CD14-positive monocyte (primary cell): Measurements from ENCODE around the gene GPR139. TPM values are rescaled to one million over a fixed set of nuclear protein-coding genes. Genes with fewer than 3 reads are reported as not detected.

Experiments used
- DNase-seq, 3 donors: peaks; one replicate each; pipeline ENCODE4 v3.0.0-alpha.2; 2011 to 2022
- H2AFZ ChIP-seq: 2 replicates; pipeline ENCODE4 v1.6.0; 2012; ENCODE audit warnings: mild to moderate bottlenecking, low read depth, low read length, inconsistent platforms; ENCODE audit not compliant: insufficient read depth, poor library complexity, severe bottlenecking
- H3K27ac ChIP-seq, 2 donors: 1 replicate in 1 of 2; 2 replicates in 1 of 2; pipeline ENCODE4 v1.5.1; 2012 to 2013; ENCODE audit warnings: low read length in 2 of 2, control low read depth in 1 of 2, inconsistent platforms in 1 of 2, low read depth in 1 of 2, mild to moderate bottlenecking in 1 of 2
- H3K27me3 ChIP-seq, 2 donors: one replicate each; pipeline versions ENCODE4 v1.6.0 to v1.6.1; 2011 to 2013; ENCODE audit warnings: low read length in 2 of 2; ENCODE audit not compliant: control insufficient read depth in 2 of 2, insufficient read depth in 2 of 2
- H3K36me3 ChIP-seq, 2 donors: replicated peaks in 1 of 2; 1 replicate in 1 of 2; 2 replicates in 1 of 2; pipeline versions ENCODE4 v1.5.1 to v1.6.1; 2012 to 2013; ENCODE audit warnings: low read length in 2 of 2, control low read depth in 1 of 2, inconsistent platforms in 1 of 2, mild to moderate bottlenecking in 1 of 2; ENCODE audit not compliant: insufficient read depth in 2 of 2, control insufficient read depth in 1 of 2
- H3K4me1 ChIP-seq, 2 donors: 1 replicate in 1 of 2; 2 replicates in 1 of 2; pipeline versions ENCODE4 v1.5.1 to v1.6.1; 2012 to 2013; ENCODE audit warnings: low read length in 2 of 2, control low read depth in 1 of 2, inconsistent platforms in 1 of 2, mild to moderate bottlenecking in 1 of 2, moderate library complexity in 1 of 2; ENCODE audit not compliant: insufficient read depth in 2 of 2, control insufficient read depth in 1 of 2
- H3K4me2 ChIP-seq: replicated peaks from 2 replicates; pipeline ENCODE3; 2012; ENCODE audit warnings: low read length, moderate library complexity, mild to moderate bottlenecking; ENCODE audit not compliant: poor library complexity, severe bottlenecking; ENCODE audit errors: extremely low read depth
- H3K4me3 ChIP-seq, 3 experiments: fragments of 200-600 bp in 1 of 3; sonication (generic) in 1 of 3; replicated peaks in 1 of 3; 1 replicate in 2 of 3; 2 replicates in 1 of 3; pipeline ENCODE4 v1.5.1; 2011 to 2013; ENCODE audit warnings: low read length in 3 of 3, mild to moderate bottlenecking in 3 of 3, control low read depth in 2 of 3, low read depth in 2 of 3, inconsistent platforms in 1 of 3, moderate library complexity in 1 of 3
- H3K79me2 ChIP-seq: 2 replicates; pipeline ENCODE4 v1.6.0; 2012; ENCODE audit warnings: mild to moderate bottlenecking, control low read depth, inconsistent platforms, low read length, moderate library complexity; ENCODE audit not compliant: insufficient read depth
- H3K9ac ChIP-seq: 2 replicates; pipeline ENCODE4 v1.6.0; 2017; ENCODE audit warnings: low read length, mild to moderate bottlenecking; ENCODE audit not compliant: insufficient read depth, poor library complexity, severe bottlenecking
- H3K9me3 ChIP-seq, 2 donors: replicated peaks in 1 of 2; 1 replicate in 1 of 2; 2 replicates in 1 of 2; pipeline versions ENCODE4 v1.5.1 to v1.6.1; 2012 to 2013; ENCODE audit warnings: low read length in 2 of 2, control low read depth in 1 of 2; ENCODE audit not compliant: control insufficient read depth in 1 of 2, insufficient read depth in 1 of 2
- H4K20me1 ChIP-seq: 2 replicates; pipeline ENCODE4 v1.6.0; 2012; ENCODE audit warnings: mild to moderate bottlenecking, low read length, control low read depth, moderate library complexity; ENCODE audit not compliant: insufficient read depth
- H3K27ac Mint-ChIP-seq, 7 donors: one replicate each; pipeline ENCODE4 v1.8.0; 2020; ENCODE audit warnings: mild to moderate bottlenecking in 7 of 7, mixed read lengths in 7 of 7, moderate library complexity in 6 of 7, inconsistent platforms in 2 of 7
- H3K27me3 Mint-ChIP-seq, 3 donors: one replicate each; pipeline ENCODE4 v1.8.0; 2021 to 2022; ENCODE audit warnings: low read depth in 3 of 3, mild to moderate bottlenecking in 3 of 3, mixed read lengths in 3 of 3, moderate library complexity in 3 of 3, inconsistent platforms in 1 of 3
- H3K36me3 Mint-ChIP-seq, 2 donors: one replicate each; pipeline ENCODE4 v1.8.0; 2020; ENCODE audit warnings: mixed read lengths in 2 of 2, inconsistent platforms in 1 of 2, mild to moderate bottlenecking in 1 of 2
- H3K4me1 Mint-ChIP-seq: one replicate; pipeline ENCODE4 v1.8.0; 2020; ENCODE audit warnings: mild to moderate bottlenecking, mixed read lengths
- H3K4me3 Mint-ChIP-seq, 2 donors: one replicate each; pipeline ENCODE4 v1.8.0; 2020; ENCODE audit warnings: mild to moderate bottlenecking in 2 of 2, mixed read lengths in 2 of 2, moderate library complexity in 1 of 2
- H3K9me3 Mint-ChIP-seq, 7 donors: one replicate each; pipeline ENCODE4 v1.8.0; 2020 to 2022; ENCODE audit warnings: mixed read lengths in 7 of 7, mild to moderate bottlenecking in 6 of 7, moderate library complexity in 6 of 7, inconsistent platforms in 2 of 7
- WGBS: methylation state at CpG from one replicate; pipeline ENCODE4 v1.1.5; 2013; ENCODE audit warnings: missing lambda C conversion rate; ENCODE audit not compliant: insufficient coverage; 5-methylcytosine and 5-hydroxymethylcytosine counted together
- intact Hi-C, 2 donors: fragments of 100-400 bp; cut with micrococcal nuclease; formaldehyde crosslinking; loops; one replicate each; pipeline versions ENCODE4 v1.15.0 to v1.15.1; 2023
- polyA plus RNA-seq, 3 donors: library from polyadenylated mRNA; depleted of rRNA in 1 of 3; unstranded in 2 of 3; stranded (reverse) in 1 of 3; fragments of 300-500 nt in 2 of 3; fragments of >200 nt in 1 of 3; fragmentation: Illumina TruSeq in 2 of 3; gene quantifications; 1 replicate in 2 of 3; 2 replicates in 1 of 3; pipeline ENCODE4 v1.2.3, GENCODE V29; 2012 to 2021
- TF ChIP-seq, protein P1 (sequence below): fragments of 200-600 bp; IDR thresholded peaks from one replicate; pipeline ENCODE4 v1.8.0; 2022; ENCODE audit warnings: antibody characterized with exemption, mild to moderate bottlenecking

The GPR139 gene
- polyA plus RNA-seq, 3 donors = not detected

DNA sequence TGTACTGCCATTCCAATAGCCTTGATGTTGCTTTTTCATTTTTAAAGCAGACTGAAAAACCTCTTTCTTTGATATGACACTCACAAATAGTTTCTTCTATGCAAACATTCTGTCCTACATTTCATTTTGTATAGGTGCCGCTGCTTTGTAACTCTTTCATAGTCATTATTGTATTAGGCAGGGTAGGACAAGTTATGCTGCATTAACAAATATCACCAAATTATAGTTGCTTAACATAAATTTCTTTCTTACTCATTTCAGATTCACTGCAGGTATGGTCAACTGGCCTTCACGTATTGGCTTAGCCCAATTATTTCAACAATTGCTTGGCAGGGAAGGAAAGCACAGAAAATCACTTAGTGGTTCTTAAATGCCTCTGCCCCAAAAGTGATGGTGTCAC lies 70.8 kb downstream of the GPR139 start:
- no peaks in the 10 kb centered on the region for H3K79me2 ChIP-seq
- intact Hi-C loops = no loop called here
- no peaks in the 10 kb centered on the region for H3K9me3 ChIP-seq
- H4K20me1 ChIP-seq = no peaks in the 10 kb centered on the region
- peaks cover 0 to 4% (median 0%) of the 10 kb centered on the region in 7 donors for H3K9me3 Mint-ChIP-seq
- no peak for DNase-seq
- no peaks in the 10 kb centered on the region for H3K27me3 ChIP-seq
- no peak overlapping the region for H3K9ac ChIP-seq
- 89% methylated on average over 1 of the region's 2 CpGs for WGBS
- H3K4me2 ChIP-seq = no peak overlapping the region
- H3K27me3 Mint-ChIP-seq = peaks cover 2% of the 10 kb centered on the region in 3 donors
- H3K4me1 ChIP-seq = no peaks in the 10 kb centered on the region
- no peak overlapping the region for H3K4me3 ChIP-seq
- no peaks in the 10 kb centered on the region for H3K36me3 Mint-ChIP-seq
- TF ChIP-seq, protein P1, sequence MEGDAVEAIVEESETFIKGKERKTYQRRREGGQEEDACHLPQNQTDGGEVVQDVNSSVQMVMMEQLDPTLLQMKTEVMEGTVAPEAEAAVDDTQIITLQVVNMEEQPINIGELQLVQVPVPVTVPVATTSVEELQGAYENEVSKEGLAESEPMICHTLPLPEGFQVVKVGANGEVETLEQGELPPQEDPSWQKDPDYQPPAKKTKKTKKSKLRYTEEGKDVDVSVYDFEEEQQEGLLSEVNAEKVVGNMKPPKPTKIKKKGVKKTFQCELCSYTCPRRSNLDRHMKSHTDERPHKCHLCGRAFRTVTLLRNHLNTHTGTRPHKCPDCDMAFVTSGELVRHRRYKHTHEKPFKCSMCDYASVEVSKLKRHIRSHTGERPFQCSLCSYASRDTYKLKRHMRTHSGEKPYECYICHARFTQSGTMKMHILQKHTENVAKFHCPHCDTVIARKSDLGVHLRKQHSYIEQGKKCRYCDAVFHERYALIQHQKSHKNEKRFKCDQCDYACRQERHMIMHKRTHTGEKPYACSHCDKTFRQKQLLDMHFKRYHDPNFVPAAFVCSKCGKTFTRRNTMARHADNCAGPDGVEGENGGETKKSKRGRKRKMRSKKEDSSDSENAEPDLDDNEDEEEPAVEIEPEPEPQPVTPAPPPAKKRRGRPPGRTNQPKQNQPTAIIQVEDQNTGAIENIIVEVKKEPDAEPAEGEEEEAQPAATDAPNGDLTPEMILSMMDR = no peak
- no peak overlapping the region for H3K27ac ChIP-seq
- no peak overlapping the region for H3K4me3 Mint-ChIP-seq
- no peak overlapping the region for H3K27ac Mint-ChIP-seq
- H3K4me1 Mint-ChIP-seq = no peaks in the 10 kb centered on the region
- no peaks in the 10 kb centered on the region for H3K36me3 ChIP-seq
- no peak overlapping the region for H2AFZ ChIP-seq

DNA sequence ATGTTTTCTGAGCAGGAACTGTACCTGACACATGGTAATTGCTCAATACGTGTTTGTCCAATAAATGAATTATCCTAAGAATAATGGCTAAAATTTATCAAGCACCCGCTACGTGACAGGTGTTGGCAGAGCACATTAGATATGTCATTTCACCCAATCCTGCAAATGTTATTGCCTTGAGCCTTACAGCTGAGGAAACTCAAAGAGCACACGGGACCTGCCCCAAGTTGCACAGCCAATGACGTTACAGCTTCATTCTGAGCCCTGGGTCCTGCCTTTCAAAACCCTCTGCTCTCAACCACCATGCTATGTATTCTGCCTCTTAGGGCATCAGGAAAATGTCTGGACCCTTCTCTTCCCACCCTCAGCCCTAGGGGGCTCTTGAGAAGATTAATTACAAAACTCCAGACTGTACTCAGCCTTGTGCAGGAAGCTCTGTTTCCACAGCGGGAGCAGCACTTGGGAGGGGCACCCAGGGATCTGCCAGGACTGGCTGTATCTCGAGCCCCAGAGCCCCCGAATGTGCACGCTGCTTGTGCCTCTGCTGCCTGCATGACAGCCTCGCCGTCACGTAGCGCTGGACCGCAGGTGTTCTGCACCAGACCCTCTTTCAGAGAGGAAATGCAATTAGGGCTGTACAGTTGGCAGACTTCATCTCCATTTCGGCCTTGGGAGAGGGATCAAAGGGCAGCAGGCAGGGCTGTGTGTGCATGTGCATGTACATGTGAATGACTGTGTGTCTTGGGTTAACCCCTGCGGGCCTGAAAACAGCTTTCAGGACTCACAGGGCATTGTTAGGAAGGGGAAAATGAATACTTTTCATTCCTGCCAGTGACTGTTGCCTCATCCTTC lies 71.6 kb downstream of the GPR139 start:
- no peak for DNase-seq
- Mint-ChIP-seq H3K4me3 (no peak overlapping the region), H3K4me1 (no peaks in the 10 kb centered on the region), H3K27me3 (peaks cover 2% of the 10 kb centered on the region in 3 donors), H3K36me3 (no peaks in the 10 kb centered on the region), H3K27ac (no peak overlapping the region), H3K9me3 (peaks cover 0 to 6% (median 0%) of the 10 kb centered on the region in 7 donors)
- no peak overlapping the region for H3K9ac ChIP-seq
- no peaks in the 10 kb centered on the region for H3K4me1 ChIP-seq
- no peak overlapping the region for H3K27ac ChIP-seq
- no peaks in the 10 kb centered on the region for H4K20me1 ChIP-seq
- no peak overlapping the region for H2AFZ ChIP-seq
- no peaks in the 10 kb centered on the region for H3K27me3 ChIP-seq
- H3K4me3 ChIP-seq = no peak overlapping the region
- WGBS = 83% methylated on average over 12 of the region's 16 CpGs
- no peak overlapping the region for H3K4me2 ChIP-seq
- TF ChIP-seq, protein P1 = no peak
- no peaks in the 10 kb centered on the region for H3K79me2 ChIP-seq
- H3K9me3 ChIP-seq = no peaks in the 10 kb centered on the region
- H3K36me3 ChIP-seq = no peaks in the 10 kb centered on the region
- intact Hi-C loops = no loop called here
